Stimulated activated CD8-positive, alpha-beta memory T cell treated with anti-CD3 and anti-CD28 coated beads, Interleukin-7, amount 100 ng/mL, for 48 hours (primary cell): ENCODE measurements around the gene ARFGAP1.

ENCODE experiments used
- DNase-seq, 2 donors: peaks; one replicate each; pipeline ENCODE4 v3.0.0-alpha.2; 2020; ENCODE audit warnings: low read depth in 1 of 2; ENCODE audit errors: extremely low read depth in 1 of 2

The ARFGAP1 gene

DNA sequence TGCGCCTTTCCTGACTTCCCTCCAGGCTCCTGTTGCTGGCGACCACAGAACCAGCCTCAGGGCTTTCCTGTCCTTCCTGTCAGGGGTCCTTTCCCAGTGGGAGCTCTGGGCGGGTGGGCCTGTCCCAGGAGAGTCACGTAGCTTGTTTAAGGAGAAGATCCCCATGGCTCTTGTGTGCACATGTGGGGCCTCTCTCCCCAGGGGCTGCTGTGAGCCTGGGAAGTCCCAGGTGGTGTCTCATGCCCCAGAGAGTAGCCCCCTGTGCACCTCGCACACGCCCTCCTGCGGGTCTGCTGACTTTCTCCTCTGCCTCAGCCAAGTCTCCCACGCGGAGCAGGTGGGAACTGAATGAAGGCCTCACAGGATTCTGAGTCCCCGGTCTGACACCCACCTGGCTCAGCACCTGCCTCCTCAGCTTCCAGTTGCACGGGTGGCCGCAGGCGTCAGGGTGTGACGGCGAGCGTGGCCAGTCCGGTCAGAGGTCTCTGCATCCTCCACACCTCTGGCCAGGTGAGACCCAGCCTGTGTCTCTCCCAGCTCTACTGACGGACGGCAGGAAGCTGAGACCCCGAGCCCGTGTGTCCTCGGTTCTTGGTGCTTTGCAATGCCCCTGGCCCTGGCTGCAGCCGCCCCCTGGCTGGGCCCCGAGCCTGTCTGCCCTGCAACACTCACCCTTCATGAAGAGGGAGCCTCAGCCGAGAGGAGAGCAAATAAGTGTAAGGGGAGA, 12.7 kb upstream of the ARFGAP1 start:
- no peak for DNase-seq

DNA sequence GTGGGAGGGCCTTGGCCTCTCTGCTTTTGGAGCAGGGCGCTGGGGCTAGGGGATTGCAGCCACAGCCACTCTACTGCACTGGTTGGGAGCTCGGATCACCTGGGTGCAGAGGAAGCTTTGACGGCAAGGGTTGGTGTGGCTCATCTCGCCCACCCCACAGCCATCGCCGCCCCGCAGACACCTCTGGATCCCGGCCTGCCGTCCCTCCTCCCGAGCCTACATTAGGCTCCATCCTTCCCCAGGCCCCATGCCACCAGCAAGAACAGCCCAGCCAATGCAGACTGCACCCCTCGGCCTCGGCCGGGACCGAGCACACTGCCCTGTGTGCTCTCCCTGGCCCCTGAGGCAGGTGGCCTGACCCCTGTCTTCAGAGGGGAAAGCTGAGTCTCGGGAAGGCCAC, 12.1 kb upstream of the ARFGAP1 start:
- DNase-seq: no peak

DNA sequence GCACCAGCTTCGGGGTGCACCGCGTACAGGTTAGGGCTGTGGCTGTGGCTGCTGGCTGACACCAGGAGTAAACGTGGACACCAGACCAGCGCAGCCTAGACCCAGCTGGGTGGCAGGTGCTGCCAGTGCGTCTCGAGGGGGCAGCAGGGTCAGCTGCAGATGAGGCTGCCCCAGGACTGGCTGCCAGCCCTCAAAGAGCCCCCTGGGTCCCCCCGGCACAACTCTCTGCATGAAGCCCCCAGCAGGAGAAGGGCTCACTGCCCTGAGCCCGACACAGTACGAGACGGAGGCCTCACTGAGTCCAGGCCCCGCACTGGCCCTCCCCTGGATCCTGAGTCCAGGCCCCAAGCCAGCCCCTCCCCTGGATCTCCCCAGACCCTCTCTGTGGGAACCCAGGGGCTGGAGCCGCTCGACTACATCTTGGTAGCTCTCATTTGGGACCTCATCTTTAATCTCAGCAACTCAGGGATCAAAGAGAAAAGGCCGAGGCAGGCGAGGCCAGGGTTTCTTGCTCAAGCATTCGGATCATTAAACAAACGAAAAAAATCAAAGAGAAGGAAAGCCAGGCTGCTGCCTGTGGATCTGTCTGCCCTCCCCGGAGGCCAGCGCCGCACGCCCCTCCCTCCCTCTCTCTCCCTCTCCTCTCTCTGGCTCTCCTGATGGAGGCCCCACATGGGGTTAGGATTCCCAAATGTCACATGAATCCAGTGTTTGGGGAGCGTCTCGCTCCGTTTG, 11.4 kb upstream of the ARFGAP1 start:
- no peak for DNase-seq

DNA sequence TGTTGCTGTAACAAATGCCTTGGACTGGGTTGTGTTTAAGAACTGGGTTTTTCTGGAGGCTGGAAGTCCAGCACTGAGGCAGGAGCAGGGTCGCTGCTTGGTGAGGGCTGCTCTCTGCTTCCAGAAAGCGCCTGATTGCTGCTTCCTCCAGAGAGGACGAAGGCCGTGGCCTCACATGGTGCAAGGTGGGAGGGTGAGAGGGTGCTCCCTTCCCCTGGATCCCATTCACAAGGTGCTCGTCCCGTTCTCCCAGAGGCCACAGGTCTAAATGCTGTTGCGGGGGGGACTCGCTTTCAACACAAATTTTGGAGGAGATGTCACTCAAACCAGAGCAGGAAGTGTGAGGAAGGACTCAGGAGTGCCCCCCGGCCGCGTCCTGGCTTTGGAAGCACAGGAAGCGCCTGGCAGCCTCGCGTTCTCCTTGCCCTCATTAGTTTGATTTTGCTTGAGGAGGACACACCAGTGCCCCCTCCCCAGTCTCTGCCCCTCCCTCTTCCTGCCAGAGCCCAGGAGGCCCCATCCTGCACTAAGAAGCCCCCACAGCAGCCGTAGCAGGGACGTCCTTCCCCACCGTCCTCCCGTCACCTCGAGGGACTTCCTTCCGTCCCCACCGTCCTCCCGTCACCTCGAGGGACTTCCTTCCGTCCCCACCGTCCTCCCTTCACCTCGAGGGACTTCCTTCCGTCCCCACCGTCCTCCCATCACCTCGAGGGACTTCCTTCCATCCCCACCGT, 10.7 kb upstream of the ARFGAP1 start:
- DNase-seq: no peak

DNA sequence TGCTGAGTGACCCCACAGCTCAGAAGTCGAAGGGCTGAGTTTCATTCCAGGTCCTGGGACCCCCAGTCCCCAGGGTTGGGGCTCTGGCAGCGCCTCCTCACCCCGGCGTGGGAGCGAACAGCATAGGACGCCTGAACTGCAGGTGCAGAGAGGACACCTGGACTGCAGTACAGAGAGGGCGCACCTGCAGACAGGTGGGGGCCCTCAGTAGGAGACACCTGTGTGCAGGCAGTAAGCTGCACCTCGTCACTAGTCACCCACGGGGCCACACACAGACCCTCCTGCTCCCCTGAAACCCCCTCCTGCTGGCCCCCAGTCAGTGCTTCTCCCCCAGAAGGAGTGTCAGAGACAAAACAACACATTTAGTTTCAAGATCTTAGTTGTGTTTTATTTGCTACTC, 9.8 kb upstream of the ARFGAP1 start:
- no peak for DNase-seq

DNA sequence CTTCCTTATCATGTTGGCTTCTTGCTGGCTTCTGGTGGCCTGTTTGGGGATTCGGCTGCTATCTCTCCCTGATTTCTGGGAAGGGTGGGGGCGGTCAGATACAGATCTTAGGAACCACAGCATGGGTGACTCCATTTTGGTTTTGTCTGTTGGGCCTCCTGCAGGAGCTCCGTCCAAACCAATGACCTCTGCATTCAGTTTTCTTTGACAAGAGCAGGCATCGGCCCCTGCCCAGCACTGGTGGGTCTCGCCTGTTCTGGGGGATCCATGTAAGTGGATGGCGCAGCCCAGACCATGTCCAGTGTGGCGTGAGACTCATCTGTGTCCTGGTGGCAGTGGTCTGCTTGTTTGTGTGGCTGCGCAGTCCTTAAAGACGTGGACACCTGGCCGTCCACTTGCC, 8.6 kb upstream of the ARFGAP1 start:
- DNase-seq: no peak

DNA sequence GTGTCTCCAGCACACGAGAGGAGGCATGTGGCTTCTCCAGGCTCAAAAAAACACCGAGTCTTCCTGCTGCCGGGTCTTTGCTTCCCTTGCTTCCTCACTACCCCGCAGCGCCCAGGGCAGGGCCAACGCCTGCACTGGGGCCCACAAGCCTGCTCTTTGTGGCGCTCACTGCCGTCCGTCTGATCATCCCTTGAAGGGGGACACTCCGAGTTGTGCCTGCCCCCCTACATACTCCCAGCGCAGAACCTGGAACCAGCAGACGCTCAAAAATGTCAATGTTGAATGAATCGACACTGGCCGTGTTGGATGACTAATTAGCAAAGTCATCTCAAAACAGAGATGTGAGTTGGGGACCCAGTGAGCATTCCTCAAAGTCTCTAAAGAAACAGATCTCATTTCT, 8.1 kb upstream of the ARFGAP1 start:
- no peak for DNase-seq

DNA sequence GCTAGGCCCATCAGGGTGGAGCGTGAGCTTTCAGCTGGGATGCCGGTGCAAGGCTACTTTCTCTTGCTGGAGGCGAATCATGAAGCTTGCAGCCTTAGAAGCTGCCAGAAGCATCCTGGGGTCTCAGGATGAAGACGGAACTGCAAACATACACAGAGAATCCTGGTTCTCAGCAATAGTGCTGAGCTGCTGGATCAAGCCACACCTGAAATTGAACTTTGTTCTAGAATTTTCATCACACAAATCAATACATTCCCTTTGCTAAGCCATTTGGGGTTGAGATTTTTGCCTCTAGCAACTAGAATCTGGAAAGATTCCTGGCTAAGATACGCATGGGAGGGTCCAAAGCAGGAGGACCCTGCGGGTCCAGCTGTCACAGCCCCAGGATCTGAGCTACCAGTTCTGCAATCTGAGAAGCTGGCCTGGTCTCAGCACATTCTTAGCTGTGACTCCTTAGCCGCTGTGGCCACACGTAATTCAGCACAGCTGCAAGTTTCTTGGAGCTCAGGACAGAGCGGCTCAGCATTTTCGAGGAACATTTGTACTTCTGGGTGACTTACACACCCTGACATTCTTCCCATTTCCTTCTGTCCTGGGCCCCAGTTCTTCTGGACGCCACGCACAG, 6.6 kb upstream of the ARFGAP1 start:
- no peak for DNase-seq

DNA sequence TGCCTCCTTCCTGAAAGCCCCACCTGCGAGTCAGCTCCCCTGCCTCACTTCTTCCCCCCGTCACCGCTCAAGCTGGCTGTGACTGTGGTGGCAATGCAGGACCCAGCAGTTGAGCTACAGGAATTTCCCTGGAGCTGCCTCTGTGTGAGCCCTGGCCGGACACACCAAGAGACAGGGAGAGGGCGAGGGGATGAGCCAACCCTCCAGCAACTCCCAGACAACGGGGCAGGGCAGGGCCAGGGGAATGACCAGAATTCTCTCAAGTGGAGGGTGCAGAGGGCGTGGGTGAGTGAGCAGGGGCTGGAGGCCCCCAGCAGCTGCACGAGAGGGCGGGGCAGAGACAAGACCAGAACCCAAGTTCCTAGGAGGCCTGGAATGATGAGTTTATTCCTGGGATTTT, 4.9 kb upstream of the ARFGAP1 start:
- DNase-seq: no peak

DNA sequence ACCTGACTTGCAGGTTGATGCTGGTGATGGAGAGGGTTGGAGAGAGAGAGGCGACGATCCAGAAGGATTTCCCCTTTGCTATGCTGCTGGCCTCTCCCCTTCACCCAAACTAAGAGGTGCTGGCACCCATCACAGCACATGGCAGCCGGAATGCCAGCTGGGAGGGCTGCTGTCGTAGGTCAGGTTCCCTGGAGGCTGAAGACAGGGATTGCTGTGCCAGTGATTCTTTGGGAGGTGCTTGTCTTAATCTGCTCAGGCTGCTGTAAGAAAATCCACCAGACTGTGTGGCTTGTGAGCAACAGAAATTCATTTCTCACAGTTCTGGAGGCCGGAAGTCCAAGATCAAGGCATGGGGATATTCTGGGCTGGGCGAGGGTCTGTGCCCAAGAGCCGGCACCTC, 4.4 kb upstream of the ARFGAP1 start:
- no peak for DNase-seq

DNA sequence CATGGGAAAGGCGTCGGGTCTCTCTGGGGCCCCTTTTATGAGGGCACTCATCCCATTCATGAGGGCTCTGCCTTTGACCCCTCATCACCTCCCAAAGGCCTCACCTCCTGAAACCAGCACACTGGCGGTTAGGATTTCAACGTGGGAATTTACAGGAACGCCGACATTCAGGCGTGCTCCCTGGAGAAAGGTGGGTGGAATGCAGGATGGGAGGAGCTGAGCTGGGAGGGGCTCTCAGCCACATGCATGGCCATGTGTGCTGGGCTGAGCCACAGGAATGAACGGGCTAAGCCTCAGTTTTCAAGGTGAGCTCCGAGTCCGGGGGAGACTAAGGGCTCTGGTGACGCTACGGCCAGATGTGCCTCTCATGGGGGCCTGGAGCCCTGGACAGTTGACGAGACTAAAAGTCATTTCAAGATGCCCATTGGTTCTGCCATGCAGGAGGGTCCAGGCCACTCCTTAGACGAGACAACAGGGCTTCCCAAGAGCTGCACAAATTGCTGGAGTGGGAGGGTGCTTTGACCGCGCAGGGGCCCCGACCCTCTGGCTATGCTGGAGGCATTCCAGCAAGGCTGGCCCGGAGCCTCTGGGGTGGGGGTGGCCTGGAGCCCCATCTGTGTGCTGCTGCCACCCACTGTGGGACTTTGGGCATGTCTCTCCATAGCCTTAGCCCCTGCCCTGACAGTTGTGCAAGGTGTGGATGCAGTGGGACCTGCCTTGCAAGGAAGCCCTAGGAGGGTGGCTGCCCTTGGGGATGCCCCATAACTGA, 3.8 kb upstream of the ARFGAP1 start:
- DNase-seq: no peak

DNA sequence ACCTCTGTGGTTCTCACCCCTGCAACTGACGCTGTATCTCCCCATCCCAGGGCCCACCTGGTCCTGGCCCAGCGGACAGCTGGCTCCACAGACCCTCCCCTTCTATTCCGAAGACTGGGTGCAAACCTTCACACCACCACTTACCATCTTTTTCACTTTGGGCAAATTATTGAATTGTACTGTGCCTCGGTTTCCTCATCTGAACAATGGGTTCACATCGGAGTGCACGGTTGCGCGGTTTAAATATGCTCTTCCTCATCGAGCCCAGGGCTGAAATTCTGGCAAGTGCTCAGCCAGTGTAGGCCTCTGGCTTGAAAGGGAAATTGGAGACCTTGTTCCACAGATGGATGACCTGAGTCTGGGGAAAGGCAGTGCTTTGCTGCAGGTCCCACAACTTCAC, 2.9 kb upstream of the ARFGAP1 start:
- no peak for DNase-seq

DNA sequence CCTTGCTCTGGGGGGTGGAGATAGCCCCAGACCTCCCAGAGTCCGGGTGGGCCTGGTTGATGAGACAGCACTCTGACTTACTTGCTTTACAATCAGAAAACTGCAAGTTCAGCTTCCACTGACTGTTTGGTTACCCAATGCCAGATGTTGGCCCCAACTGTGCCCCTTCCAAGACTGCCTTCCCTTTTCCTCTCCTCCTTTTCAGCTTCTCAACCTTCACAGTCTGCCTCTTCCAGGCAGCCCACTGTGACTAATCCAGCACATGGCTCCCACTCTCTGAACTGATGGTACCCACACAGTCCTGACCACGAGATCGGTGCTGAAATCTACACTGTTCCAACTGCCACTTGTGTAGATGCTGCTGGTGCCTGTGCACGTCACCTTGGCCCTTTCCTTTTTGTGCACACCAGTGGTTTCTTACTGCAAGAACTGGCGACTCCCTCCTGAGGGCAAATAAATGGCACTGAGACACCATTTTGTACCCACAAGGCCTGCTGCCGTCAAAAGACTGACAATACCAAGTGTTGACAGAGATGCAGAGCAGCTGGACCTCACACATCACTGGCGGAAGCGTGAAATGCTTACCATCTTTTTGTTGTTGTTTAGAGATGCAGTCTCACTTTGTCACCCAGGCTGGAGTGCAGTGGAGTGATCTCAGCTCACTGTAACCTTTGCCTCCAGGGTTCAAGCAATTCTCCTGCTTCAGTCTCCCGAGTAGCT, 1.8 kb upstream of the ARFGAP1 start:
- no peak for DNase-seq

DNA sequence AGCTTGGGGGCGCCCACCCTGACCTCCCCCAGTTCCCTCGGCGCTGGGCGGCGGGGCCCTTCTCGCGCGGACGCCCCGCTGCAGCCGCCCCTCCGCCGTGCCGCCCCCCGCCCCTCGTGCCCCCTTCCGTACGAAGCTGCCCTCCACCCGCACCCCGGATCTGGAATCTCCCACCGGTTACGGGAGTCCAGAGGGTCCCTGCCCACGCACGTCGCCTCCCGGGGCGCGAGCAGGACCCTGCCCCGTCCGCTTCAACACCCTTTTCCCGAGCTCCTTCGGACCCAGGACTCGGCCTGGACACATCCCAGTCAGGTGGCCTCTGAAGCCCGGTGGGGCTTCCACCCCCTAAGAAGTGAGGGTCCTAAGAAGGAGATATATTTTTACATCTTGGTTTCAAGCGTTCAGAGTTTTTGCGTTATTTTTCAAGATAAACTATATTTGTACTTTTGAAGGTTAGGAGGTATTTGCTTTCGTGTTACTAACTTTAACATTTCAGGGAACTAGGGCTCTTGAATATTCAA, 506 bp downstream of the ARFGAP1 start:
- no peak for DNase-seq

DNA sequence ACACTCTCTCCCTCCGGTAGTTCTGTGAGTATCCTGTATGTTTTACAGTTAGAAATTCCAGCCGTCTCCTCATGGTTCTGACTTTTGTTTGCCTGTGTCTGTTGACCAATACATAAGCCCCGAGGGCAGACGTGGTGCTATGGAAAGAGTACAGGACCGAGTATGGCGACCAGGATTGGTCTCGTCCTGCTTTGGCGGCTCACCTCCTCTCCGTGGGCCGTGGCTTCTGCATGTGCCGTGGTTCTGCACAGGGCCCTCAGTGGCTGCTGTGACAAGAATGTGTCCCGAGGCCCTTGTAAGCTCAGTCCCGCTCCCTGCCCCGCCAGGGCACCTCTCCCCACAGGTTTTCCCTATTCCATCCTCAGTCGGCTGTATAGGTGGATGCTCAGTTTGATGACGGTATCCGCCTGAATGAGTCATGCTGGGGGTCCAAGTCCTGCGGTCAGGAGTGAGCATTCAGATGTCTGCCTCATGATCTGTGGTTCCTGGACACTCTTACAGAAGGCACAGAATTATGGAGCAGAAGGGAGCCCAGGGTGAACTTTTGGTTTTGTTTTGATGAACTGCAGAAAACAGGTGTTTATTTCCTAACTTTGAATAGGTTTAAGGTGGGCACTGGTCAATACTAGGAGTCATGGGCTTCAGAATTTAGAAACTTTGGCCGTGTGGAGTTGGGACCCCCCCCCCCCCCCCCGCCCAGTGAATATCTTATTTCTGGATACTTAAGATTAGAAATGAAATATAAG, 1.2 kb downstream of the ARFGAP1 start:
- no peak for DNase-seq

DNA sequence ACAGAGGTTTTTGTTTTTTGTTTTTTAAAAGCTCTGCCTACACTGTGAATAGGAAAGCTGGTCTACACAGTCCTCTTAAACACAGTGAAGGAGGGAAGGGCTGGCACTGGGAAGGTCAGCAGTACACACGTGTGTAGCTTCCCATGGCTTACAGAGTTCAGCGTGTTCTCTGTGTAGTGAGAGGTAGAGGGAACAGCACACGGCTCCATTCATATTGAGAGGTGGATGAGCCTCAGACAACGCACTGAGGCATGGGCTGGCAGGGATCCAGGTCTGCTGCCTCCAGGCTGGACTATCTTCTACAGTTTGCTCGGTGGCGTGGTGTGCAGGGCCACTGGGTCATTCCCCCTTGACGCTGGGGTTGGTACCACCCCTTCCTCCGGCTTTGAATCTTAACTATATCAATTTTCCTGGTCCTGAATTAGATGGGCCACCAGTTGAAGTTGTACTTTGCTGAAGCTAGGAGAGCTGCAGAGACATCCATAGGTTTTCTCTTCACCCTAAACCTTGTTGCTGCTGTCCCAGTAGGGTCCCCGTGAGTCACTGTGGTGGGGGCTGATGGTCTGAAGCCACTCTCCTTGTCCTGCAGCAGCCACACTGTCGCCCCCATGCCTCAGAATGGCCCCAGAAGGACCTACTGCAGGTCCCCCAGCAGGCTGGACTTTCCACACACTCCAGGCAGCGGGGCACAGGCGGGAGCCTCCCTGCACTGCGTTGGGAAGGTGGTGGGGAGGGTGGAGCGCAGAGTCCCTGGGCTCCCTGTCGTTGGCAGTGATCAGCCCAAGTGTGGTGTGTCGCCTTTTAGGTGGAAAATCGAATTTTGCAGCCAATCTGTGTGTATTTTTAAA, 2.0 kb downstream of the ARFGAP1 start:
- DNase-seq: no peak

DNA sequence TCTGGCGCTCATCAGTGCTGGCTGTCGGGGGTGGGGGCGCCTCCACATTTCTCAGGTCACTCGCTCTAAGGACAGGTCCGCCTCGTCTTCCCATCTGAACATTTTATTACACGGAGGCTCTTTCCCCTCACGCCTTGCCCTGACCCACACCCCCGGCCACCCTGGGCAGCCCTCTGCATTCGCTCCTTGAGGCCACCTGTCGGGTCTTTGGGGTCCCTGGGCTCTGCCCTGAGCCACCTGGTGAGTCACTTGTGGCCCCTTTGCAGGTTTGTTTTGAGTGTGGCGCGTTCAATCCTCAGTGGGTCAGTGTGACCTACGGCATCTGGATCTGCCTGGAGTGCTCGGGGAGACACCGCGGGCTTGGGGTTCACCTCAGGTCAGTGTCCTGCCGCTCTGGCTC, 3.2 kb downstream of the ARFGAP1 start:
- no peak for DNase-seq

DNA sequence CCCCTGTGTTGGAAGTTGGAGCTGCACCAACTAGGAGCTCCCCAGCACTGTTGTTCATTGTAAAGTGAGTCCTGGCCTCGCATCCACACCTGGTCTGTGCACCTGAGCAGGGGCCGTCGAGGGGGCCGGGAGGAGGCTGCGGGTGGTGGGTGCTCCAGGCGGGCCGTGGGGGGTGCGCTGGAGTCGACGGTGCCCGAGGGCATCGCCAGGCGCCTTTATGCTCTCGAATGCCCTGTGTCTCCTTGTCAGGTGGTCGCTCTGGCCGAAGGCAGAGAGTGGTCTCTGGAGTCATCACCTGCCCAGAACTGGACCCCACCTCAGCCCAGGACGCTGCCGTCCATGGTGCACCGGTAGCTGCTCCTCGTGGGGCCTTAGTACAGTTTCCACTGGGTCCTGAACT, 4.3 kb downstream of the ARFGAP1 start:
- DNase-seq: no peak
